GM12873 (cell line): ENCODE results near the gene CACNB4.

Experiments used
- TF ChIP-seq, protein P1 (sequence below): IDR thresholded peaks from 2 replicates; pipeline ENCODE4 v1.5.1; 2012; ENCODE audit warnings: low read depth, mild to moderate bottlenecking, moderate library complexity, low read length, control low read depth; ENCODE audit not compliant: insufficient read depth; ENCODE audit errors: missing control alignments

CACNB4 gene

DNA sequence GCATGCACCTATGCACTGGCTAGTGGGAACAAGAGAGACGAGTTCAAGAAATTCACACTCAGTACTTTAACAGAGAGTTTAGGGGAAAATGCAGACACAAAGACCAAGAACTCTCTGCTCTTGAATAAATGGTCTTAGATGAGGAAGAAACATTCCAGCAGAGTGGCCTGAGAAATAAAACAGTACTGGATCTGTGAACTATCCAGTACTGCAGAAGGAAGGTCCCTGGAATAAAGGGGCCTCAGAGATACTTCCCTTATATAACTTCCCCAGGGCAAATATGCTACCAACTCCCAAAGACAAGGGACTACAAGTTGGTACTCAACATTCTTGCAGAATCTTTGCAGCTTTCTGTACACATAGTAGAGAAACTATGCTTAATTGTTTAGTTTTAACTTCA is 199.7 kb downstream of the CACNB4 start:
- TF ChIP-seq, protein P1, sequence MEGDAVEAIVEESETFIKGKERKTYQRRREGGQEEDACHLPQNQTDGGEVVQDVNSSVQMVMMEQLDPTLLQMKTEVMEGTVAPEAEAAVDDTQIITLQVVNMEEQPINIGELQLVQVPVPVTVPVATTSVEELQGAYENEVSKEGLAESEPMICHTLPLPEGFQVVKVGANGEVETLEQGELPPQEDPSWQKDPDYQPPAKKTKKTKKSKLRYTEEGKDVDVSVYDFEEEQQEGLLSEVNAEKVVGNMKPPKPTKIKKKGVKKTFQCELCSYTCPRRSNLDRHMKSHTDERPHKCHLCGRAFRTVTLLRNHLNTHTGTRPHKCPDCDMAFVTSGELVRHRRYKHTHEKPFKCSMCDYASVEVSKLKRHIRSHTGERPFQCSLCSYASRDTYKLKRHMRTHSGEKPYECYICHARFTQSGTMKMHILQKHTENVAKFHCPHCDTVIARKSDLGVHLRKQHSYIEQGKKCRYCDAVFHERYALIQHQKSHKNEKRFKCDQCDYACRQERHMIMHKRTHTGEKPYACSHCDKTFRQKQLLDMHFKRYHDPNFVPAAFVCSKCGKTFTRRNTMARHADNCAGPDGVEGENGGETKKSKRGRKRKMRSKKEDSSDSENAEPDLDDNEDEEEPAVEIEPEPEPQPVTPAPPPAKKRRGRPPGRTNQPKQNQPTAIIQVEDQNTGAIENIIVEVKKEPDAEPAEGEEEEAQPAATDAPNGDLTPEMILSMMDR = no peak

DNA sequence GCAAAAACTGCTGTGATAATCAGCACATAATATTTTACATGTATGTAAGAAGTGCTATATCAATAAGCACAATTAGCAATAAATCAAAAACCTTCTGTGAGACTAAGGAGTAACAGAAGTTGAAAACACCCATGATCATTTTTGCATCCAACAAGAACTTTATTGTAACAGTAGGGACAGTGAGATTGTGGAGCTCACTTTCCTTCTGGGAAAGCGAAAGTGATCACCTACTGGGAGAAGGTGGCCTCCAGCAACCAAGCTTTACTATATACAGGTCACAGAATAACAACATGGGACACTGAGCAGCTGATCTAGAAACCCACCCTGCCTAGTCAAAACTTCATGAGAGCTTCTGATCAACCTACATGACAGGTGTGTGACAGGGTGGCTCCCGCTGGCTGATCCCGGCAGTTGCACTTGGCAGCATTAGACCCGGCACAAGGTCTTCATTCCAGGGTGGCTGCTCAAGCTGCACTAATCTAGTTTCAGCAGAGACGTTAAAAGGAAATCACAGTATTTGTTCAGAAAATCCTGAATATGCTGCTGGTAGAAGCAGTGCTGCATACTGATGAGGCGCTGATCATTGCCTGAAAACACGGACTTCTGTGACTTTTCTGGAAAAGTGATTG is 207.2 kb downstream of the CACNB4 start:
- TF ChIP-seq, protein P1 = no peak

DNA sequence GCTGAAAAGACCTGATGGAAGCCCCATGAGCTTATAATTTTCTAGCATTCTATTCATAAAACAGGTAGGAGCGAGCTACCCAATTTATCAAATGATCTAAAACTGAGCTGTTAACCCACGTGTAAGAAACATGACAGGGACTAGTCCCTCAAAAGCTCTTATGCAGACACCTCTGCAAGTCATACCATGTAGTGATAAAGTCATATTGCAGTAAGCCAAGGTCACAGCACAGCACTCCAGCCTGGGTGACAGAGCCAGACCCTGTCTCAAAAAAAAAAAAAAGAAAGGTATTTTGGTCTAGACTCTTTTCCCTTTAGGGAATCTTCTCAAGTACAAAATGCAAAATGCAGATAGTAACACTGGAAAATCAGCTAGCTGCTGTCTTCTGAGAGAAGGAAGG is 211.7 kb downstream of the CACNB4 start:
- TF ChIP-seq, protein P1 = no peak

DNA sequence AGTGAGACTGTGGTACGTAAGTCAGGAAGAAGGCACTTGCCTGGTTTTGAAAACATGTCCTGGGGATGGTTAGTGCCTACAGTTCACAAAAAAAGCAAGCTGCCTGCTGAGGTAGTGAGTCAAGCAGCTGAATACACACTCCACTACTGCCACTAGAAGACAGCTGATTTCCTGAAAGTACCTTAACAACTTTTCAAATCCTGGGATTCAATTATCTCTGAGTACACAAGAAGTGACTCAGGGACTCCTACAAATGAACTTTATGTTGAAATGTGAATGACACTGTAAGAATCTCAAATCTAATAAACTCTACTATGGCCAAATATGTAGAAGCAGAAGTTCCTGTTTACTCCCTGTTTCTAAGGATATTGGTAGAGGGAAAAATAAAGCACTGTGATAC is 212.6 kb downstream of the CACNB4 start:
- TF ChIP-seq, protein P1 = no peak

DNA sequence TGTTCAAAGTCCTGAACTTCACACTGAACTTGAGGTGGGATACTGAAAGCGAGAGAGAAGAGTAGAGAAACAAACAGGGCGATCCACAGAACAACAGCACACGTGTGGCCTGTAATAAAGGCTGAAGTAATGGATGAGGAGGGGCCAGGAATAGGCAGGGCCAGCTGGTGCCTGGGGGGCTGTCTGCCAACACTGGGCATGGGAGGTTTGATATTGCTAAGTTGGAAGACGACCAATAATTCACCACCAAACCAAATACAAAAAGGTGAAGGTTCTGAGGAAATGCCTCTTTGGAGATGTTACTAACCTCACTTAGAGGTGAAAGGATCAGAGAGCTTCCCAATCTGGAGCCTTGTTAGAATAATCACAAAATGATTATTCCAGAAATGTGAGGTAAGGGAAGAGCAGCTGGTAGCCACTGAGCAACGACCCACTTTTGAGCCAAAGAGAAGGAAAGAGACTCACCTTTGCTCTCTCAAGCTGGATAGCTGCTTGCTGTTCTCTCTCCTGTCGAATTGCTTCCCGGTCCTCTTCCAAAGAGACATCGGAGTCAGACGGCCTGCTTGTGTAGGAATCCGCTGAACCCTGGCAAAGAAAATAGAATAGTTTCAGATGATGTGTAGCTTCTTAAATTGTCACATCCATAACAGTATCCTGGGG is 215.9 kb downstream of the CACNB4 start:
- TF ChIP-seq, protein P1 = no peak

DNA sequence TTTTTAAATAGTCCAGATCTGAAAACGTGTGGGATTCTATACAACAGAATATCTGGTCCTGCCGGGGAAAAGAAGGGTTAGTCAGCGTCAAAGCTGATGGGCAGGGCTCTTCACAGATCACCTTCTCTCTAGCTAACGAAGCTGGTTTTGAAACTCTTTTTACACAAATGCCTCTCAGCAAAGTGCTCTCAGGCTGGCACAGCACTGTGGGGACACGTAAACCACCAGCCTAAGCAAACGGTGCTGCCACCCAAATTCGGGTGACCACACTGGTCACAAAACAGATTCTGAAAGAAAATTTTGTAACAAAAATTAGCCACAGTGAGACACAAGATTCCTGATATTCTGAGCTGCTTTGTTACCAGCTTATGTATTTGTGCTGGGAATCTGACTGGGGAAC is 217.5 kb downstream of the CACNB4 start:
- TF ChIP-seq, protein P1 = no peak

DNA sequence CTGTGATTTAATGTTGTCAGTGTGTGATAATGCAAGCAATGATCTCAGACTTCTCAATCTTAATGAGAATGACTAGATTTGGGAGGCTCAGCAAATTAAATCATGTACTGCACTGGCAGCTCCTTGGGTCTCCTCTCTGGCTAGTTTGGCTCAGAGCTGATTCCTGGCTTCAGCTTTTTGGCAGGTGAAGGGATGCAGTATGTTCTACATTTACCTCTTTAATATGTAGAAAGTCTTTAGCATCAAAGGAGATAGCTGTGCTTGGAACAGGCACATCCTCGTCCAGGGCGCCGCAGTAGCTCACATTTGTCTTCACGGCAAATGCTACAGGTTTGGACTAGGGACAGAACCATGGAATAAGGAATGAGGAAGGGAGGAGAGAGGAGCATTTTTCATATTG is 218.3 kb downstream of the CACNB4 start:
- TF ChIP-seq, protein P1 = no peak
